ENCODE measurements around the gene KCND3.

GRCh38 chr1:111923766-111924165 lies 65.7 kb downstream of the KCND3 start:
- TF ChIP-seq, protein P1, sequence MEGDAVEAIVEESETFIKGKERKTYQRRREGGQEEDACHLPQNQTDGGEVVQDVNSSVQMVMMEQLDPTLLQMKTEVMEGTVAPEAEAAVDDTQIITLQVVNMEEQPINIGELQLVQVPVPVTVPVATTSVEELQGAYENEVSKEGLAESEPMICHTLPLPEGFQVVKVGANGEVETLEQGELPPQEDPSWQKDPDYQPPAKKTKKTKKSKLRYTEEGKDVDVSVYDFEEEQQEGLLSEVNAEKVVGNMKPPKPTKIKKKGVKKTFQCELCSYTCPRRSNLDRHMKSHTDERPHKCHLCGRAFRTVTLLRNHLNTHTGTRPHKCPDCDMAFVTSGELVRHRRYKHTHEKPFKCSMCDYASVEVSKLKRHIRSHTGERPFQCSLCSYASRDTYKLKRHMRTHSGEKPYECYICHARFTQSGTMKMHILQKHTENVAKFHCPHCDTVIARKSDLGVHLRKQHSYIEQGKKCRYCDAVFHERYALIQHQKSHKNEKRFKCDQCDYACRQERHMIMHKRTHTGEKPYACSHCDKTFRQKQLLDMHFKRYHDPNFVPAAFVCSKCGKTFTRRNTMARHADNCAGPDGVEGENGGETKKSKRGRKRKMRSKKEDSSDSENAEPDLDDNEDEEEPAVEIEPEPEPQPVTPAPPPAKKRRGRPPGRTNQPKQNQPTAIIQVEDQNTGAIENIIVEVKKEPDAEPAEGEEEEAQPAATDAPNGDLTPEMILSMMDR (IDR thresholded peaks at IDR 0.05; ENCODE audit: low read depth, low read length, poor library complexity, severe bottlenecking): no peak
- no peak for TF ChIP-seq EZH2phosphoT487 (IDR thresholded peaks at IDR 0.05; ENCODE audit: borderline replicate concordance, low read length)
